ENCODE measurements around the gene FASTK. TPM values are rescaled to one million over a fixed set of nuclear protein-coding genes. Genes with fewer than 3 reads are reported as not detected.

Gene FASTK
- total RNA-seq, 1 donor from 2014 or later: 38.9 TPM

DNA sequence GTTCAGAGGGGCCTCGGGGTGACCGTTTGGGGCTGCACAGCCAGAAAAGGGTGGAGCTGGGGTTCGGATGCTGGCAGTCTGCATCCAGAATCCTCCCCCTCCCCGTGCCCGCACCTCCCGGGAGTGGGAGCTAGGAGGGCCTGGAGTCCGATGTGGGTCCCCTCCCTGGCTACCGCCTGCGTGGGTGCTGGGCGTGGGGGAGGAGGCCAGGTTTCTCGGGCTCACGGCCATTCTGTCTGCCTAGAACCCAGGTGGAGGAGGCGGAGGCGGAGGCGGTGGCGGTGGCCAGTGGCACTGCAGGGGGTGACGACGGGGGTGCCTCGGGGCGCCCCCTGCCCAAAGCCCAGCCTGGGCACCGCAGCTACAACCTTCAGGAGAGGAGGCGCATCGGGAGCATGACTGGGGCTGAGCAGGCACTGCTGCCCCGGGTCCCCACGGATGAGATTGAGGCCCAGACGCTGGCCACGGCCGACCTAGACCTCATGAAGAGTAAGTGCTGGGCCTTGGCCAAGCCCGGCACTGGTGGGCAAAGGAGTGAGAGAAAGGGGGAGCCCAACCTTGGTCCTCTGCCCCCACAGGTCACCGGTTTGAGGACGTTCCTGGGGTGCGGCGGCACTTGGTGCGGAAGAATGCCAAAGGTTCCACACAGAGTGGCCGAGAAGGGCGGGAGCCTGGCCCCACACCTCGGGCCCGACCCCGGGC, 14.2 kb downstream of the FASTK start:
- no peak for DNase-seq (ENCODE audit: low read depth in 2 of 2)

DNA sequence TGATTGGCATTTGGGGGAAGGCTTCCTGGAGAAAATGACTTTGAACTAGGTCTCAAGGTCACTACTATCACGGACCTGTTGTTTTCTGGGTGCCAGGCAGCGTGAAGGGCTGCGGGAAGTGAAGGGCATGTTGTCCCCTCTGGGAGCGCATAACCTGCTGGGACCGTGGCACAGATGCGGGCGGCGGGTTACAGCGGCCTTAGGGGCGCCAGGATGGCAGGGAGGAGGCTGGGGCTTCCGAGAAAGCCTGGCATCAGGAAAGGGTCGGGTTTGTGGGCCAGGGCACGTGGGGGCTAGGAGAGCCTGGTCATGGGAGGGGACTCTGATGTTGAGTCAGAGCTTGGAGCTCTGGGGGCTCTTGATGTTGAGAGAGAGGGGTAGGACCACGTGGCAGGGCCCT, 15.1 kb downstream of the FASTK start:
- DNase-seq (ENCODE audit: low read depth in 2 of 2): no peak

GRCh38 chr7:151064993-151065392, 15.6 kb downstream of the FASTK start:
- DNase-seq (ENCODE audit: low read depth in 2 of 2): no peak

GRCh38 chr7:151064454-151064853, 16.2 kb downstream of the FASTK start:
- DNase-seq (ENCODE audit: low read depth in 2 of 2): no peak

GRCh38 chr7:151063212-151063561, 17.4 kb downstream of the FASTK start:
- DNase-seq (ENCODE audit: low read depth in 2 of 2): no peak

GRCh38 chr7:151062399-151063211, 18.0 kb downstream of the FASTK start:
- no peak for DNase-seq (ENCODE audit: low read depth in 2 of 2)

- no peak for DNase-seq (ENCODE audit: low read depth in 2 of 2)
Measured at GRCh38 chr7:151062111-151062398, 18.6 kb downstream of the FASTK start.

GRCh38 chr7:151061213-151062110, 19.1 kb downstream of the FASTK start:
- DNase-seq (ENCODE audit: low read depth in 2 of 2): no peak

DNA sequence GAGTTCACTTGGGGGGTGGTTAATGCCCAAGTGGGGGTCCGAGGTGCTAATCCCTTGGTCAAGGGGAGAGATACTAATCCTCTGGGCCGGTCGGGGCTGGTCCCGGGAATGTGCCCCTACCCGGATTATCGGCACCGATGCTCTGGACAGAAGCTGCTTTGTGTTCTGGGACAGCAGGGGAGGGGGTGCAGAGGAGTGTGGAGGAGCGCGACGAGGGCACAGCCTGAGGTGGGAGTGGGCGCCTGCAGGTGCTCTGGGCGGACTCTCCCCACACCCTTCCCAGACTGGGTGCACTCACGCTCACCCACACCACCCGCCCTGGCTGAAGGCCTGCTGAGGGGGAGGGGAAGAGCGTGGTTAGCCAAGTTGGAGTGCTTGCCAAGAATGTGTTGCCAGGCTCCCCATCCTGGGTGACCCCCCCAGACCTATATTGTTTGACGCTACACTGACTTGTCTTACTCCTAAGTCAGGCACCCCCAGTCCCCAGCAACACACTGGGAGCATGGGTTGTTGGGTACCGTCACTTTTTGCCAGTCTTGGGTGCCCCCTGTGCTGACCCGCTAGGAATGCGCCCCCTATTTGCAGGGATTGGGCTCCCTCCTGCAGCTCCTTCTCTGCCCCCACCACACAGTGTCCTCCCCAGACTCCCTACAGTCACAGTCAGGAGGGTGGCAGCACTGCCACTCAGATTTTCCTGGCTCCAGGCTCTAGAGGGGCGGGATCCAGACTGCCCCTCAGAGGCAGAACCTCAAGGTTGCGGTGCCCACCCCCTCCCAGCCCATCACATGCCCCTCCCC, 20.0 kb downstream of the FASTK start:
- peak; percentile 40 to 43 for DNase-seq (ENCODE audit: low read depth in 2 of 2)

DNA sequence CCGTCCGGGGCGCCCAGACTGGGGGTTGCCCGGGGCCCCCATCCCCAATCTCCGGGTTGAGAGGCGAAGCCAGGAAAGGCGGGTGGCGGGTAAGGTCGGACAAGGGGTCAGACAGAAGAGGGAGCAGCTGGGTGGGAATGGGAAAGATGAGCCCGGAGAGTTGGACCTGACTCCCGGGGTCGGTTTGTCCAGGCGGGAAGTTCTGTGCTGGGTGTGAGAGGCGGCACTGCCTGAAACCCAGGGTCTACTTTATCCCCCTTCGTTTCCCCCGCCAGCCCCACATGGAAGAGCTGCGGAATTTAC, 20.5 kb downstream of the FASTK start:
- no peak for DNase-seq (ENCODE audit: low read depth in 2 of 2)

DNA sequence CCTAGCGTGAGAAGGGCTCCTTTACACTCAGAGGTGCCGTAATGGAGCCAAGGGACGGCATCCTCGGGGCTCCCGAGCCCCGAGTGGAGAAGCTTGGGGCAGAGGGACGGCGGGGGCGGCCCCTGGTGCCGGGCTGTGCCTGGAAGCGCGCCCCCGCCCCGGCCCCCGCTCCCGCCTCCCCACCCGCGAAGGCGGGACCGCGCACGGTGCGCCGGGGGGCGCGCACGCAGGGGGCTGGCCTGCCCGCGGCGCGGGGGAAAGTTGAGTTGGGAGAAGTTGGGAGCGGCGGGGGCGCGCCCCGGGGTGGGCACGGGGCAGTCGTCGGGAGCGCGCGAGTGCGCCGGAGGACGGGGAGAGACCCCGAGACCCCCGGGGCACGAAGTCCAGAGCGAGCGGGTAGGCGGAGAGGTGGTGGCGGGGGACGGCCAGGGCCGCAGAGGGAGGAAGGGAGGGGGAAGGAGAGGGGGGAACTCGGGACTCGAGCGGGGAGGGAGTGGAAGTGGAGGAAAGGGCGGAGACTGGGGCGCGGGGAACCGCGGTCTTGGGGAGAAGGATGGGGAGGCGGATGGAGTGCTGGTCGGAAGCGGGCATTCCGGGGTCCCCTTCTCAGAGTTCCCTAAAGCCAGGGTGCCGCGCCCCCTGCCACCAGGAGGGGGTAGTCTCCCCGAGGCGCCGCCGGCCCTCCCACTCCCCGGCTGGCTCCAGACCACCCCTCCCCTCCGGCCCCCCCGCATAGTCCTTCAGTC, 21.1 kb downstream of the FASTK start, which contains the start of gene SLC4A2:
Gene SLC4A2 (plus strand): TSS at position 223 of the 746 bp plus-strand sequence. CDS start 2,399 bp downstream, outside the sequence.
- peak; percentile 79 to 85 for DNase-seq (ENCODE audit: low read depth in 2 of 2)

DNA sequence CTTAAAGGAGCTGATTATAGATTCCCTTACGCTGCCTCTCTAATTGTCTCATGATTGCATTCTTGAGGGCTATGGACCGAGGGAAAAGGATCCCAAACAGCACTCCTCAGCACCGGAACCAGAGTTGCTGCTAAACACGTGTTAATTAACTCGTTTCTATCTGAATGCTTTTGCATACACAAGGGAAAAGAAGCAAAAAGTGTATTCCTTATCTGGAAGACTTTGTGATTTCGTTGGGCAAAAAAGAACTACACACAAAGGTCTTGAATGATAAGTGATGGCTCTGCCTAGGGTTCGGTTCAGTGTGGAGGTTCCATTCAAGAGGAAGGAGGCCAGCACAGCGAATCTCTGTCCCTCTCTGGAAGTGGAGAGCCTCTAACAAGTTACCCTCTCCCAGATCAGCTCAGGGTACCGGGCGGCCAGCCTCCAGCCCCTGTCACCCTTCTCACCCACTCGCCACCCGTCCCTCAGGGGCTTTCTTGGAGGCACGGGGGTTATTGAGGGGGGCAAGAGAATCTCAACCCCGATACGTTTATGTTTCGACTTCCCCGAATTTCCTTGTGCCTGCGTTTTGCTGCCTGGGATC, 21.7 kb downstream of the FASTK start:
- DNase-seq (ENCODE audit: low read depth in 2 of 2): peak; percentile 21 to 29

DNA sequence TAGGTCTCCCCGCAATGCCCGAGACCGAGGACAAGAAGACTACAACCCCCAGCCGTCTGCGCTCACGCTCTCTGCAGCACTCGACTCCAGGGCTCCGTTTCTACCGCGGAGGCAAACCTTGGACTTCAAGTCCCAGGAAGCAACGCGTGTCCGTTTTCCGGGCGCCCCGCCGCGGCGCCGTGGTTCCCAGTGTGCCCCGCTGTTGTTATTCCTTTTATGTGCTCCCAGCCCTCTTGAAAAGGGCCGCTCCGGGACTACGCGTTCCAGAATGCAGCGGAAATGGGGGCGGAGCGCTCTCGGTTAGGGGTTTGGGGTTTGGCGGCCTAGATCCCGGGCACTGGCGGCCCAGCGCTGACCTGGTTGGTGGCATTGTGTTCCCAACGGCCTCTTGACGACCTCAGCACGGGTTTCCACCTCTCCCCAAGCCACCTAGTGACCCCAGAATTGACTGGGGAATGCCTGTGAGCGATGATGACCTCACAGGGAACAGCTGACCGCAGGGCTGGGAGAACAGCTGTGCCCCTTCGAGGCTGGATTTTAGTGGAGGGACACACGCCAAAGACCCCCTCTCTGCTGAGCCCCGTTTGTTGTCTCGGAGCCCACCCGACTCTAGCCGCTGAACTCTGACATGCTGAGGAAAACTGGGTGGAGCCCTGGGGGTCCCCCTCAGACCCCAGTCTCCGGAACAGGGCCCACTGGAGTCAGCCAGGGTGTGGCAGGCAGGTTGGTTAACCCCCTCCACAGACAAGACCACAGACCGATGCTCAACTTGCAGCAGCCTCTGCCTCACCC, 22.4 kb downstream of the FASTK start:
- DNase-seq (ENCODE audit: low read depth in 2 of 2): peak; percentile 100

GRCh38 chr7:151057506-151057988, 23.1 kb downstream of the FASTK start, which contains the start of gene CDK5:
Gene CDK5, minus strand, starts transcription at chr7:151057897. Its CDS starts 49 bp downstream, at chr7:151057848.
- DNase-seq (ENCODE audit: low read depth in 2 of 2): no peak

DNA sequence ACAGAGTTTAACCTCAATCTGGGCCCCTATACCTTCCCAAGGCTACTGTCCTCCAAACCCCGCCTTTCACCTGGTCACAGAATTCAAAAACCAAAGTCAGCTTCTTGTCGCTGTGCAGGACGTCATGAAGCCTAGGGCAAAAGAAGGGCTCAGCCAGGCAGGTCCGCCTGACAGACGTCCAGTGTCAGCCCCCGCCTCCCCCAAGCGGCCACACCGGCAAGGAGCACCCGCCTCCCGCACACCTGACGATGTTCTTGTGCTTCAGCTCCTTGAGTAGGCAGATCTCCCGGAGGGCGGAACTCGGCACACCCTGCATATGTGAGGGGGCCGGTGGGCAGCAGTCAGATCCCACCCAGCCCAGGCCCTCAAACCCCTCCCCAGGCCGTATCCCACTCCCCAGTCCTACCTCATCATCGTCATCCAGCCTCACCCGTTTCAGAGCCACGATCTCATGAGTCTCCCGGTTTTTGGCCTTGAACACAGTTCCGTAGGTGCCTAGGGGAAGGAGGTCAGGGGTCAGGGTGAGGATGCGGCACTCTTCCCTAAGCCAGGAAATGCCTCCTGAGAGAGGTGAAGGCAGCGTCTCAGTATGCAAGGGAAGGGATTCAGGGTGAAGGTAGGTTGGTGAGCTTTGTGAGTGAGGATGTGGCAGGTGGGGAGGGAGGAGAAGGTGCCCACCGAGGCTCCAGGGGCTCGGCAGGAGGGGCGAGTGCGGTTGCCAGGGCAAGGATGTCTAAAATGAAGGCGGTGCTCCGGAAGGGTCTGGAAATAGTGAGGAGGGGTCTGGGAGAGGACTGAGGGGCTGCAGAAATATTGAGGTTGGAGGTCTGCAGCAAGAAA, 23.7 kb downstream of the FASTK start:
- no peak for DNase-seq (ENCODE audit: low read depth in 2 of 2)

DNA sequence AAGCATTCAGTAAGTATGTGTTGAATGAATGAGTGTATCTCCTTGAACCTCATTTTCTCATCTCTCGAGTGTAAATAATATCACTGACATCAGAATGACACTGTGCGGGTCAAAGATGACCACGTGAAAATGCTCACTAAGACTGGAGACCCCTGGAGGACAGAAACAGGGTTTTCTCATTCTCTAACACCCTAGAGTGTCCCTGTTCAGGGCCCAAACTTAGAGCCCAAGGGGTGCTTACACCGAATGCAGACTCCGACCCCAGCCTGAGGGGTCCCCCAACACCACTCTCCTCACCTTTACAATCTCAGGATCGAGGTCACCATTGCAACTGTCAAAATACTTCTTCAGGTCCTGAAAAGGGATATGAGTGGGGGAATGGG, 24.3 kb downstream of the FASTK start:
- DNase-seq (ENCODE audit: low read depth in 2 of 2): no peak

GRCh38 chr7:151053751-151054150, 26.9 kb downstream of the FASTK start:
- no peak for DNase-seq (ENCODE audit: low read depth in 2 of 2)

DNA sequence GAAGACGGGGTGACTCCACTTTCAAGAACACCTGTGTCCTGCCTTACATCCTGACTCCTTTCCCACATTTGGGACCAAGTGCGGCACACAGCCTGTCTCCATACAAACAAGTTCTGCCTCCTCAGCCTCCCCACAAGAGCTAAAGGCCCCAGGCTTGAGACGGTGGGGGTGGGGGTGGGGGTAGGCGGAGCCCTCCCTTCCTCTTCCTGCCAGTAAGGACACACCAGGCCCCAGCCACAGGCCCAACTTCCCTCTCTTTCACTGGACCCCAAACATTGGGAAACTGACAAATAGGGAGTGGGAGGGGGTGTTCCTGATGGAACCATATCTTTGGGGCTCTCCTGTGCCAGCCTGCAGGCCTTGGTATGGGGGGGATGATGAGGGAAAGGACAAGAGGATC, 27.5 kb downstream of the FASTK start:
- no peak for DNase-seq (ENCODE audit: low read depth in 2 of 2)

Data from lung microvascular endothelial cell (primary cell).